Left cardiac atrium (tissue), 4 donors: ENCODE measurements around the gene HOXB9. TPM values are rescaled to one million over a fixed set of nuclear protein-coding genes. Genes with fewer than 3 reads are reported as not detected.

Experiments
- ATAC-seq, 2 donors: fragments of 200-7000 bp; cut with Tn5 transposase; one replicate each; pipeline ENCODE4 v1.9.1; 2020; ENCODE audit warnings: mild to moderate bottlenecking in 2 of 2, moderate library complexity in 2 of 2
- DNase-seq: peaks from one replicate; pipeline ENCODE4 v3.0.0-alpha.2; 2020
- intact Hi-C, 2 donors: fragments of 100-400 bp; cut with DNase I; formaldehyde crosslinking; loops; one replicate each; pipeline versions ENCODE4 v1.14.1 to v1.15.1; 2022 to 2023
- total RNA-seq, 2 donors: library from RNA; stranded (reverse); fragmentation: NEBNext Ultra II Directional; extraction: Animal tissue kit (Norgen Biotek cat#: 25700); gene quantifications; one replicate each; pipeline ENCODE4 v1.2.1, GENCODE V29; 2021
- donor health status: DM: no; HTN: yes; CAD: no.
- donor health status: DM: no; HTN: yes; CAD: no; lungs with severe emphysema.
- donor health status: DM: yes; HTN: yes; CAD: no.
- donor health status: Dilated cardiomyopathy.

The HOXB9 gene
- total RNA-seq, 2 donors from 2014 or later = not detected

DNA sequence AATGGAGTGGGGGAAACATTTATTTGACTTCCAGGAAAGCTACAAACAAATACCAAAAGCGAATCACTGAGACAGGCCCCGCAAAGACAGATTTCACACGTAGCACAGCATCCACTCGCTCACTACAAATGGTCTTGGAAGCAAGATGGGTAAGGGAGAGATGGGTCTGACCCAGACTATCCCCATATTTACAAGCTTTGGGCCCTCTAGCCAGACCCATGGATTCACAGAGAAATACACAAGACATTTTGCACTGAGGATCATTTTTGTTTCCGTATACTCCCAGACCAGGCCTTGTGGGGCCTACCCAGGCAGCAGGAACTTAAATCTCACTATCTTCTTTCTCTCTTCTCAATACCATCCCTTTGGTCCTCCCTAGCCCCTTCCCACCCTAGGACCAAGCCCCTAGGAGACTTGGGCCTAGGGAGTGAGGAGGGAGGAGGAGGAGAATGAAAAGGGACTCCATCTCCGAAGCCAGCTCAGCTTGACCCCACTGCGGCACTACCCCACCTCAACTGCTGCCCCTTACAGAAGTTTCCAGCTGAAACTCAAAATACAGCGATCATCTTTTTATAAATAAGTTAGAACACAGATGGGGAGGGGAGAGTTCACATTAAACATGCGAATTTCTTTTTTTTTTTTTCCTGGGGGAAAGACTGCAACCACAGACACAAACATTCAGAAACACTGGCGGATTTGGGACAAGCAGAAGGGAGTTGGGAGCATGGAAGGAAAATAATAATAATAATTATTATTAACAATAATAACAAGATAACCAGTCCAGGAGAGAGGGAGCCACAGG lies 34.7 kb downstream of the HOXB9 start:
- no peak for DNase-seq
- no peak for ATAC-seq
- intact Hi-C loops = loop anchor here in 1 of 2 donors (5.0 kb wide), 1 partner anchor 99 kb away; no protein-coding TSS in a partner anchor

DNA sequence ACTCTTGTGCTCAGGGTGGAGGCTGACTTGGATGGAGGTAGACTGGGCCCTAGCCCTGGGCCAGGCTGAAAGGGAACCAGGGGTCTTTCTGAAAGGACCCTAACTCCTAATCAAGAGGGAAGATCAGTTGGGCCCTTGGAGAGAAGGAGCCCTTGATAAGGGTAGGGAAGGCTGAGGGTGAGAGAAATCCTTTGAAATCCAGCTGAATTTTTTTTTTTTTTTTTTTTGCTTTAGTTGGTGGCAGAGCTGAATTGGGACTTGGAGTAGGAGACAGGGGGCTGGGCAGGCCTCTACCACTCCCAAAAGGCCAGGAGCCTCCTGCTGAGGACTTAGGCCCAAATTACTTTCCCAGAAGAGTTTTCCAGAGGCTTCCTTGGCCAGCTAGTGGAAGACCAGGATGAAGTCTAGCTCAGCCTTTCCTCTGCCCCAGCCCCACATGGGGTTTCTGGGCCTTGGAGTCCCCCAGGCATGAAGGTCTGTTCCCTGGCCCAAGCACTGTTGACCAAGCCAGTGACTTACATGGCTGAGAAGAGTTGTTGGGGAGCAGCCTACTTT lies 35.5 kb downstream of the HOXB9 start:
- DNase-seq (no peak), ATAC-seq (no peak)
- intact Hi-C loops = loop anchor here in 1 of 2 donors (5.0 kb wide), 1 partner anchor 98 kb away; no protein-coding TSS in a partner anchor

- intact Hi-C loops = loop anchor here in 1 of 2 donors (5.0 kb wide), 1 partner anchor 98 kb away; no protein-coding TSS in a partner anchor
Measured at GRCh38 chr17:48589831-48590606, 36.1 kb downstream of the HOXB9 start, which contains the start of gene HOXB3. HOXB3 (minus strand) TSS chr17:48590241; CDS start chr17:48552474, 37,767 bp downstream.

GRCh38 chr17:48589060-48589830 lies 36.9 kb downstream of the HOXB9 start:
- intact Hi-C loops = no loop called here
- ATAC-seq = no peak
- DNase-seq = no peak

More at GRCh38 chr17:48589831-48590606, 36.1 kb downstream of the HOXB9 start, which contains the start of gene HOXB3:
- DNase-seq = no peak
- ATAC-seq = no peak

- no peak for ATAC-seq
- no peak for DNase-seq
- intact Hi-C loops = no loop called here
Measured at GRCh38 chr17:48588528-48588927, 37.6 kb downstream of the HOXB9 start.

GRCh38 chr17:48588074-48588415 lies 38.1 kb downstream of the HOXB9 start:
- ATAC-seq = no peak

GRCh38 chr17:48587276-48588073 lies 38.7 kb downstream of the HOXB9 start:
- no peak for ATAC-seq
- intact Hi-C loops = no loop called here
- DNase-seq = no peak

More at GRCh38 chr17:48588074-48588415, 38.1 kb downstream of the HOXB9 start:
- DNase-seq = no peak
- intact Hi-C loops = no loop called here

GRCh38 chr17:48586355-48587258 lies 39.6 kb downstream of the HOXB9 start:
- DNase-seq (no peak), ATAC-seq (peak in 1 of 2 donors; percentile 8)
- intact Hi-C loops = no loop called here

DNA sequence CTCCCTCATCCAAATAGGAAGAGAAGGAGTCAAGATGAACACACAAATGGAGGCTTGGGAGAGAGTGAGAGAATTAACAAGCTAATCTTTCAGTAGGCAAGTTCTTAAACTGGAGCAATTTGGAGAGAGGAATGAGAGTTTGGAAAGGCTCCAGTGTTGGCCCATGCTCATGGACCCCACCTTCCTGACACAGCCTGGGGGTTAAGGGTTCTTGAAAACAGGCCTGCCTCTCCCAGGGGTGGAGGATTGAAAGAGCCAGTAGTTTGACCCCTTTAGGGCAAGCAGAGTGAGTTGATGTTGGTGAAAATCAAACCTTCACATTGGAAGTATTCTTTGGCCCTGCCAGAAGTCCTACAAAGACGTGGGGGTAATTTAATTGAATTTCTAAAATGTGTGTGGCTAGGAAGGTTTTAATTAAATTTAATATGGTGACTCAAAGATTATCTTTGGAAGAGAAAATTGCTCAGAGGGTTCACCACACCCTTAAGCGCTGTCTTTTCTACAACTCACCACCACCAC lies 41.9 kb downstream of the HOXB9 start:
- no peak for ATAC-seq
- intact Hi-C loops = no loop called here

GRCh38 chr17:48583708-48584222 lies 42.4 kb downstream of the HOXB9 start:
- DNase-seq = no peak
- intact Hi-C loops = no loop called here
- ATAC-seq = no peak

More for the DNA sequence above, 41.9 kb downstream of the HOXB9 start:
- no peak for DNase-seq

DNA sequence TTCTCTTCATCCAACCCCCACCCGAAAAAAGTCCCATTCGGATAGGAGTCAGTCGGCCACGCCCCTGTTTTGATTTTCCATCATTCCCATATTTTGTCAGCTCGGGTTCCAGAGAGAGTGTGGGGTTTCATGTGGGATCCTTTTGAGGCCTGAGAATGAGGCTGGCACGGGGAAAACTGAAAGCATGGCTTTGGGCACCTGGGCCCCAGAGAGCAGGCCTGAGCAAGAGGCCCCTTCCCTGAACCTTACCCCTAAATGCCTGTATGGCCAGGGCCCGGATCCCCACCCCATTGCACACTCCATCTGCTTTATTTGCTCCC lies 43.4 kb downstream of the HOXB9 start:
- intact Hi-C loops = no loop called here
- ATAC-seq (no peak), DNase-seq (no peak)

DNA sequence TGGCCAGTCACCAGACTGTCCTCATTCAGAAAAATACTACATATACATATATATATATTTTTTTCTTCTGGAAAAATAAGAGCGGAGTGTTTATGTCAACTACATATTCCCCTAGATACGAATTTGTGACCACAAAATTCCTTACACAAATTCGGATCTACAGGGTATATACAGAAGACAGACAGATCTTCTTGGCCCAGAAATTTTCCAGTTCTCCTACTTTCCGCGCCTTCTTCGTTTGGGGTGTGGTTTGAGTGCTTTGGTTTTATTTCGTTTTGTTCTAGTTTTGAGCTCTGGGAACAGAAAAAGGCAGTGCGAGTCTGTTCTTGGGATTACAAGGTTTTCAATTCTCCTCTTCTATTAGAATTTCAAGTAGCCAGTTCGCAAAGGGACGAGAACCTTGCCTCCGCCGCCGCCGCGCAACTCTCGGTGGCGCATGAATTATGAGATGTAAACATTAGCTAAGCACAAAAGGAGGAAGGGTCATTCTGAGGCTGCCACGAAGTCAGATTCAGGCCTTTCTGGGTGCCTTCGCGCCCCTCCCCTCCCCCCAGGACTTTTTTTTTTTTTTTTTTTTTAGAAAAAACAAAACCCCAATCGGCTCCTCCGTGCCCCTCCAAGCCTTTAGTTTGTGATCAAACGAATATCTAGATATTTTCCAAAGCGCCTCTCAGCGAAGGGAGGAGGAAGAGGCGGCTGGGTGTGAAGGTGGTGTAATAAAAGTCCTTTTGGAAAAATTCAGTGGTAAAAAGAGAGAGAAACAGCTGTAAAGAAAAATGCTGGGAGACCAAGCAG lies 46.2 kb downstream of the HOXB9 start:
- DNase-seq (no peak), ATAC-seq (no peak)
- intact Hi-C loops = no loop called here

DNA sequence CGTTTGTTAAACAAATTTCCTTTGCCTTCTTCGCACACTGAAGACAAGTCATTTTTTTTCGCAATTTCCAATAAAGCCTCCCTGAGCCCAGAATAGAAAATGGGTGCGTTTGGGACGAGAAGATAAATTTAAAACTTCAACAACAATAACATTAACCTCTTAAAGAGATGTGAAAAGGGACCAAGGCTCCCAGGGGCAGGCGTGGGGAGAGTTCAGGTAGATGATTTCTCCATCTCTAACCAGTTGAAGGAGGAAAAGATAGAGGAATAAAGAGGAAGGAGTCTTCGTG lies 46.7 kb downstream of the HOXB9 start:
- ATAC-seq = no peak
- intact Hi-C loops = no loop called here

GRCh38 chr17:48578616-48579470 lies 47.3 kb downstream of the HOXB9 start:
- intact Hi-C loops = no loop called here
- peak; percentile 5 to 13 for ATAC-seq
- DNase-seq = no peak

More for the DNA sequence above, 46.7 kb downstream of the HOXB9 start:
- DNase-seq = no peak

DNA sequence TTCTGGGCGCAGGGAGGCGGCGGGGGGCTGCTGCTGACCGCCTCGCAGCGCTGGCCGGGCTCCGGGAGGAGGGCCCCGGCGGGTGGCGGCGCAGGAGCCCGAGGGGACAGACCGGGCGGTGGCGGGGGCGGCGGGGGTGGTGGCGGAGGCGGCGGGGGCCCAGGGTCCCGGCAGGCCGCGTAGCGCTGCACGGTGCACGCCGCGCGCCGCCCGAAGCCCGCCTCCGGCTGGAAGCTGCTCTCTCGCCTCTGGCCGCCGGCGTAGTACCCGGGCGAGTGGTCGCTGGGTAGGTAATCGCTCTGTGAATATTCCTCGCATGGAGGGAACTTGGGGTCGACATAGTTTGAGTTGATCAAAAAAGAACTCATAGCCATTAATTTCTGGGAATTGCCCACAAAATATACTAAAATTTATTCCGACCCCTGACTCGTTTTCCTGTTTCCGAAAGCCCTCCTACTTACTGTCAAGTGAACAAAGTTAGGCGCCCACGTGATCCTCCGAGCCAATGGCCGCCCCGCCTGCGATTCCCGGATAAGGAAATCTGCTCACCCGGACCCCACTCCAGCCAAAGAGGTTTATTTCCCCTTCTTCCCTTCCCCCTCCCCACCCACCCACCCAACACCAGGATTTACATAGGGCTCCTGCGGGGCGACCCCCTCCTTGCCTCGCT lies 48.1 kb downstream of the HOXB9 start, which contains the start of gene HOXB4:
Gene HOXB4 (minus strand): TSS at position 405 of the 670 bp plus-strand sequence. CDS start 31 bp downstream, at position 374.
- DNase-seq (peak; percentile 69), ATAC-seq (peak; percentile 58 to 70)
- intact Hi-C loops = no loop called here
